KG1 (cell line): ENCODE measurements around the gene MEGF8.
A peak's percentile ranks its signal among the peaks of the same experiment; 100 is the strongest.

Source experiments
- DNase-seq: peaks from one replicate; lab custom pipeline; 2025; lab: John Stamatoyannopoulos, UW

MEGF8 gene

GRCh38 chr19:42386974-42387707 lies 61.7 kb downstream of the MEGF8 start:
- DNase-seq = peak; percentile 23

GRCh38 chr19:42388851-42389489 lies 63.5 kb downstream of the MEGF8 start:
- DNase-seq = no peak

GRCh38 chr19:42389899-42390298 lies 64.5 kb downstream of the MEGF8 start, which contains the start of gene CNFN:
Gene CNFN, minus strand, starts transcription at chr19:42390297. Its CDS starts 1,260 bp downstream, at chr19:42389037.
- no peak for DNase-seq

GRCh38 chr19:42392165-42392564 lies 66.7 kb downstream of the MEGF8 start:
- DNase-seq = no peak

GRCh38 chr19:42394751-42395150 lies 69.3 kb downstream of the MEGF8 start:
- DNase-seq = no peak

- peak; percentile 97 for DNase-seq
These were observed 71.2 kb downstream of the MEGF8 start for GRCh38 chr19:42396381-42397262.

GRCh38 chr19:42397263-42398166 lies 72.1 kb downstream of the MEGF8 start:
- no peak for DNase-seq

- no peak for DNase-seq
These were observed 75.0 kb downstream of the MEGF8 start for GRCh38 chr19:42400404-42400803.

- DNase-seq = no peak
These were observed 76.2 kb downstream of the MEGF8 start for GRCh38 chr19:42401365-42402303.

GRCh38 chr19:42402376-42403116 lies 77.1 kb downstream of the MEGF8 start:
- DNase-seq = no peak

GRCh38 chr19:42403586-42403985 lies 78.2 kb downstream of the MEGF8 start:
- no peak for DNase-seq

- no peak for DNase-seq
These were observed 80.7 kb downstream of the MEGF8 start for GRCh38 chr19:42406111-42406510.

GRCh38 chr19:42407085-42407815 lies 81.8 kb downstream of the MEGF8 start:
- no peak for DNase-seq

- no peak for DNase-seq
These were observed 82.4 kb downstream of the MEGF8 start for GRCh38 chr19:42407816-42408175.

- no peak for DNase-seq
These were observed 84.0 kb downstream of the MEGF8 start for GRCh38 chr19:42409477-42409876.

GRCh38 chr19:42410371-42410770 lies 84.9 kb downstream of the MEGF8 start:
- no peak for DNase-seq

- DNase-seq = no peak
These were observed 86.2 kb downstream of the MEGF8 start for GRCh38 chr19:42411581-42412178.

GRCh38 chr19:42412227-42412626 lies 86.8 kb downstream of the MEGF8 start:
- no peak for DNase-seq

GRCh38 chr19:42412661-42413076 lies 87.2 kb downstream of the MEGF8 start:
- DNase-seq = no peak
